Inflammatory macrophage (primary cell): Measurements from ENCODE around the gene MYO3B.
"Not testable (repeated sequence)": the region's sequence is repeated elsewhere in the genome, so short reads cannot be mapped to it uniquely, and the experiment has no call there.

Experiments
- DNase-seq, 2 donors: peaks; one replicate each; pipeline ENCODE4 v3.0.0-alpha.2; 2020 to 2022

The MYO3B gene

GRCh38 chr2:170341684-170342623 lies 164.0 kb downstream of the MYO3B start:
- no peak for DNase-seq

- DNase-seq = no peak
Observed at GRCh38 chr2:170344663-170345346, 166.9 kb downstream of the MYO3B start.

- DNase-seq = no peak
Observed at GRCh38 chr2:170345607-170346006, 167.7 kb downstream of the MYO3B start.

GRCh38 chr2:170349269-170349668 lies 171.3 kb downstream of the MYO3B start:
- DNase-seq = not testable (repeated sequence)

GRCh38 chr2:170350929-170351826 lies 173.2 kb downstream of the MYO3B start:
- no peak for DNase-seq

GRCh38 chr2:170353723-170354122 lies 175.8 kb downstream of the MYO3B start:
- DNase-seq = no peak

GRCh38 chr2:170354388-170354787 lies 176.4 kb downstream of the MYO3B start:
- no peak for DNase-seq

GRCh38 chr2:170354855-170355780 lies 177.2 kb downstream of the MYO3B start:
- DNase-seq = no peak

GRCh38 chr2:170359466-170359865 lies 181.5 kb downstream of the MYO3B start:
- DNase-seq = no peak

- no peak for DNase-seq
Observed at GRCh38 chr2:170360546-170361089, 182.7 kb downstream of the MYO3B start.

- DNase-seq = peak; percentile 53 to 54
Observed at GRCh38 chr2:170361090-170361936, 183.4 kb downstream of the MYO3B start.

GRCh38 chr2:170362313-170362870 lies 184.4 kb downstream of the MYO3B start:
- no peak for DNase-seq

- DNase-seq = no peak
Observed at GRCh38 chr2:170362871-170363631, 185.1 kb downstream of the MYO3B start.

- DNase-seq = no peak
Observed at GRCh38 chr2:170365003-170365402, 187.1 kb downstream of the MYO3B start.

GRCh38 chr2:170365686-170366085 lies 187.7 kb downstream of the MYO3B start:
- DNase-seq = no peak

GRCh38 chr2:170368370-170368769 lies 190.4 kb downstream of the MYO3B start:
- DNase-seq = no peak

- DNase-seq = no peak
Observed at GRCh38 chr2:170369228-170369627, 191.3 kb downstream of the MYO3B start.

- peak in 1 of 2 donors; percentile 12 for DNase-seq
Observed at GRCh38 chr2:170369894-170370293, 191.9 kb downstream of the MYO3B start.
